Panc1 (cell line): ENCODE measurements around the gene SLC49A4. TPM values are rescaled to one million over a fixed set of nuclear protein-coding genes. Genes with fewer than 3 reads are reported as not detected.

Experiments used
- ATAC-seq: fragments of 200-7000 bp; cut with Tn5 transposase; 2 replicates; pipeline ENCODE4 v1.9.1; 2020; ENCODE audit warnings: mild to moderate bottlenecking, moderate library complexity
- BruUV-seq: library from RNA; stranded (reverse); fragments of 400-500 nt; replicated peaks from 2 replicates; lab custom pipeline; 2021; lab: Mats Ljungman, UMichigan
- CTCF ChIA-PET: fragments of 300-600 bp; sonication (Branson Sonifier 250); formaldehyde crosslinking; loops from one replicate; lab custom pipeline; 2022; ENCODE audit warnings: antibody characterized with exemption; lab: Charles Lee
- POLR2A ChIA-PET: fragments of 300-600 bp; sonication (Branson Sonifier 250); formaldehyde crosslinking; loops from one replicate; lab custom pipeline; 2022; ENCODE audit warnings: antibody characterized with exemption; lab: Charles Lee
- DNase-seq: peaks from one replicate; pipeline ENCODE4 v3.0.0-alpha.2; 2010; ENCODE audit warnings: low read depth, low spot score
- H3K27ac ChIP-seq: 2 replicates; pipeline ENCODE4 v1.5.1; 2011; ENCODE audit warnings: mild to moderate bottlenecking, low read length, inconsistent platforms
- H3K27me3 ChIP-seq: fragments of 200-500 bp; sonication (Bioruptor generic); 2 replicates; pipeline ENCODE4 v1.6.0; 2014; ENCODE audit warnings: low read length, inconsistent platforms; ENCODE audit not compliant: control insufficient read depth, insufficient read depth
- H3K36me3 ChIP-seq: fragments of 200-500 bp; sonication (Bioruptor generic); 2 replicates; pipeline ENCODE4 v1.5.1; 2014; ENCODE audit warnings: inconsistent platforms, mild to moderate bottlenecking, low read length, moderate library complexity; ENCODE audit not compliant: control insufficient read depth, insufficient read depth
- H3K4me1 ChIP-seq: 2 replicates; pipeline ENCODE4 v1.5.1; 2011; ENCODE audit warnings: inconsistent platforms, mild to moderate bottlenecking, low read length, moderate library complexity; ENCODE audit not compliant: control insufficient read depth, insufficient read depth
- H3K4me3 ChIP-seq, 2 experiments: 2 replicates each; pipeline ENCODE4 v1.5.1; 2011 to 2012; ENCODE audit warnings: low read depth in 2 of 2, low read length in 2 of 2, mild to moderate bottlenecking in 2 of 2, inconsistent platforms in 1 of 2, moderate library complexity in 1 of 2
- H3K9me3 ChIP-seq: fragments of 200-500 bp; sonication (Bioruptor generic); 2 replicates; pipeline ENCODE4 v1.5.1; 2014; ENCODE audit warnings: low read depth, mild to moderate bottlenecking, inconsistent platforms, low read length, moderate library complexity; ENCODE audit not compliant: control insufficient read depth, insufficient read depth
- CTCF ChIP-seq: fragments of 450-650 bp; IDR thresholded peaks from 2 replicates; pipeline ENCODE4 v1.5.1; 2017; ENCODE audit warnings: mild to moderate bottlenecking
- POLR2AphosphoS5 ChIP-seq: IDR thresholded peaks from 2 replicates; pipeline ENCODE4 v1.6.1; 2012; ENCODE audit warnings: mild to moderate bottlenecking, low read depth, low read length, moderate library complexity
- REST ChIP-seq, 2 experiments: IDR thresholded peaks; 2 replicates each; pipeline ENCODE4 v1.6.1; 2011 to 2012; ENCODE audit warnings: low read depth in 2 of 2, control low read depth in 1 of 2, low read length in 1 of 2, mild to moderate bottlenecking in 1 of 2, moderate library complexity in 1 of 2; ENCODE audit not compliant: insufficient read depth in 1 of 2
- SIN3A ChIP-seq: IDR thresholded peaks from 2 replicates; pipeline ENCODE4 v1.6.1; 2012; ENCODE audit warnings: low read depth, mild to moderate bottlenecking, low read length, moderate library complexity, borderline replicate concordance; ENCODE audit not compliant: insufficient read depth
- TCF7L2 ChIP-seq: IDR thresholded peaks from 2 replicates; pipeline ENCODE4 v1.6.1; 2011; ENCODE audit warnings: mild to moderate bottlenecking, low read depth, low read length, inconsistent platforms
- in situ Hi-C: cut with HindIII; loops from 2 replicates; pipeline ENCODE4 v1.10.0; 2016; ENCODE audit warnings: low sequenced_read_pairs, low pct_unique_long_range_greater_than_20kb
- intact Hi-C: fragments of 100-400 bp; cut with micrococcal nuclease; formaldehyde crosslinking; loops from one replicate; pipeline ENCODE4 v1.10.0; 2022; ENCODE audit not compliant: unreplicated experiment
- total RNA-seq: library from RNA; stranded (reverse); gene quantifications from one replicate; pipeline ENCODE4 v1.2.1, GENCODE V29; 2021; ENCODE audit not compliant: unreplicated experiment

Gene SLC49A4
- total RNA-seq, 1 experiment from 2014 or later, result 15.9 TPM

GRCh38 chr3:122873741-122874515, 79.1 kb downstream of the SLC49A4 start:
- Histone ChIP-seq H3K9me3 (no peaks in the 10 kb centered on the region), H3K4me1 (no peaks in the 10 kb centered on the region), H3K36me3 (no peaks in the 10 kb centered on the region), H3K27ac (no peak overlapping the region), H3K4me3 (no peak overlapping the region), H3K27me3 (no peaks in the 10 kb centered on the region)
- BruUV-seq, result no TSS peak
- in situ Hi-C loops, result no loop called here
- no peak for DNase-seq
- ChIA-PET CTCF (no interaction called here), POLR2A (no interaction called here)
- TF ChIP-seq CTCF, result no peak
- no peak for TF ChIP-seq SIN3A
- no peak for TF ChIP-seq POLR2AphosphoS5
- no peak for TF ChIP-seq REST (IDR thresholded peaks at IDR 0.05; ENCODE audit: insufficient read depth in 1 of 2, low read depth in 2 of 2, low read length in 1 of 2)
- no peak for ATAC-seq
- intact Hi-C loops, result no loop called here

- no peaks in the 10 kb centered on the region for H3K27me3 ChIP-seq
- no peak for TF ChIP-seq POLR2AphosphoS5
- no peak for TF ChIP-seq TCF7L2
- no peak for TF ChIP-seq REST (IDR thresholded peaks at IDR 0.05; ENCODE audit: insufficient read depth in 1 of 2, low read depth in 2 of 2, low read length in 1 of 2)
- TF ChIP-seq CTCF, result no peak
- no peak for TF ChIP-seq SIN3A
- BruUV-seq, result no TSS peak
- ChIA-PET POLR2A (no interaction called here), CTCF (no interaction called here)
- DNase-seq, result no peak
- no peak overlapping the region for H3K27ac ChIP-seq
- H3K4me1 ChIP-seq, result no peaks in the 10 kb centered on the region
- in situ Hi-C loops (no loop called here), intact Hi-C loops (no loop called here)
- ATAC-seq, result no peak
- H3K9me3 ChIP-seq, result no peaks in the 10 kb centered on the region
- H3K4me3 ChIP-seq, result no peak overlapping the region
- no peaks in the 10 kb centered on the region for H3K36me3 ChIP-seq
These were observed 80.8 kb downstream of the SLC49A4 start for GRCh38 chr3:122875547-122876127.
